Ectodermal cell (in vitro differentiated cells): Measurements from ENCODE around the gene CCNL2.
"Not testable (repeated sequence)": the region's sequence is repeated elsewhere in the genome, so short reads cannot be mapped to it uniquely, and the experiment has no call there.

Experiments
- H3K27ac ChIP-seq: 2 replicates; pipeline ENCODE4 v1.7.0; 2013; ENCODE audit warnings: mild to moderate bottlenecking, low read depth, low read length; ENCODE audit not compliant: insufficient read depth, poor library complexity, severe bottlenecking
- H3K27me3 ChIP-seq: 2 replicates; pipeline ENCODE4 v1.7.0; 2013; ENCODE audit warnings: mild to moderate bottlenecking, low read length; ENCODE audit not compliant: insufficient read depth, control insufficient read depth, poor library complexity, severe bottlenecking
- H3K36me3 ChIP-seq: one replicate; pipeline ENCODE4 v1.7.0; 2013; ENCODE audit warnings: low read length; ENCODE audit not compliant: control insufficient read depth, insufficient read depth
- H3K4me1 ChIP-seq: one replicate; pipeline ENCODE4 v1.7.0; 2013; ENCODE audit warnings: low read length; ENCODE audit not compliant: control insufficient read depth, insufficient read depth
- H3K4me3 ChIP-seq: 2 replicates; pipeline ENCODE4 v1.7.0; 2013; ENCODE audit warnings: low read depth, low read length, control low read depth; ENCODE audit not compliant: insufficient read depth
- H3K9me3 ChIP-seq: 2 replicates; pipeline ENCODE4 v1.7.0; 2013; ENCODE audit warnings: mild to moderate bottlenecking, low read length, moderate library complexity; ENCODE audit not compliant: control insufficient read depth
- WGBS, 2 experiments: methylation state at CpG; one replicate each; pipeline ENCODE4 v1.1.7; 2013; ENCODE audit warnings: missing lambda C conversion rate in 2 of 2; 5-methylcytosine and 5-hydroxymethylcytosine counted together

CCNL2 gene

GRCh38 chr1:1373051-1373814 lies 25.9 kb downstream of the CCNL2 start:
- no peak overlapping the region for H3K27ac ChIP-seq
- H3K36me3 ChIP-seq: peaks cover 4% of the 10 kb centered on the region
- H3K4me3 ChIP-seq: no peak overlapping the region
- H3K4me1 ChIP-seq: peaks cover 5% of the 10 kb centered on the region
- 94 to 96% methylated on average over 26 of the region's 26 CpGs for WGBS, 2 experiments
- no peaks in the 10 kb centered on the region for H3K27me3 ChIP-seq
- H3K9me3 ChIP-seq: no peaks in the 10 kb centered on the region

- WGBS, 2 experiments: 63% methylated on average over 26 of the region's 26 CpGs
- Histone ChIP-seq H3K27me3 (no peaks in the 10 kb centered on the region), H3K4me3 (no peak overlapping the region), H3K4me1 (peaks cover 5% of the 10 kb centered on the region), H3K9me3 (no peaks in the 10 kb centered on the region), H3K27ac (no peak overlapping the region), H3K36me3 (peaks cover 4% of the 10 kb centered on the region)
Observed at GRCh38 chr1:1371746-1372711, 27.1 kb downstream of the CCNL2 start.

- no peaks in the 10 kb centered on the region for H3K27me3 ChIP-seq
- peaks cover 5% of the 10 kb centered on the region for H3K4me1 ChIP-seq
- WGBS, 2 experiments: 95 to 96% methylated on average over 12 of the region's 12 CpGs
- H3K36me3 ChIP-seq: peaks cover 4% of the 10 kb centered on the region
- H3K4me3 ChIP-seq: no peak overlapping the region
- no peak overlapping the region for H3K27ac ChIP-seq
- peaks cover 1% of the 10 kb centered on the region for H3K9me3 ChIP-seq
Observed at GRCh38 chr1:1371364-1371745, 27.8 kb downstream of the CCNL2 start.

GRCh38 chr1:1370771-1371300 lies 28.3 kb downstream of the CCNL2 start:
- 95 to 96% methylated on average over 16 of the region's 16 CpGs for WGBS, 2 experiments
- Histone ChIP-seq H3K4me3 (no peak overlapping the region), H3K4me1 (peaks cover 5% of the 10 kb centered on the region), H3K27ac (no peak overlapping the region), H3K27me3 (no peaks in the 10 kb centered on the region), H3K9me3 (peaks cover 6% of the 10 kb centered on the region), H3K36me3 (peaks cover 4% of the 10 kb centered on the region)

GRCh38 chr1:1370094-1370493 lies 29.0 kb downstream of the CCNL2 start:
- H3K4me3 ChIP-seq, H3K27me3 ChIP-seq, H3K9me3 ChIP-seq, H3K27ac ChIP-seq, H3K36me3 ChIP-seq, H3K4me1 ChIP-seq: not testable (repeated sequence)
- 93 to 96% methylated on average over 14 of the region's 14 CpGs for WGBS, 2 experiments

GRCh38 chr1:1367315-1367714 lies 31.8 kb downstream of the CCNL2 start:
- Histone ChIP-seq H3K27ac (no peak overlapping the region), H3K4me1 (no peaks in the 10 kb centered on the region), H3K9me3 (peaks cover 6% of the 10 kb centered on the region), H3K36me3 (no peaks in the 10 kb centered on the region), H3K27me3 (no peaks in the 10 kb centered on the region), H3K4me3 (no peak overlapping the region)
- 94% methylated on average over 5 of the region's 5 CpGs for WGBS, 2 experiments

DNA sequence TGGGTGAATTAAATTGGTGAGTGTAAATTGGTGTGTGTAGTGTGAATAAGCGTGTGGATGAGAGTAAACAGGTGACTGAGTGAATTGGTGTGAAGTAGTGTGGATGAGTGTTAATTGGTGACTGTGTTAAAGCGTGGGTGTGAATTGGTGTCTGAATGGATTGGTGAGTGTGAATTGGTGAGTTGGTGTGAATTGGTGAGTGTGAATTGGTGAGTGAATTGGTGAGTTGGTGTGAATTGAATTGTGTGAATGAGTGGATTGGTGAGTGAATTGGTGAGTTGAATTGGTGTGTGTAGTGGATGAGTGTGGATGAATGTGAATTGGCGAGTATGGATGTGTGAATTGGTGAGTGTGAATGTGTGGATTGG lies 32.5 kb downstream of the CCNL2 start:
- 94 to 95% methylated on average over 3 of the region's 3 CpGs for whole genome bisulfite sequencing, 2 experiments
- H3K27ac ChIP-seq: no peak overlapping the region
- no peaks in the 10 kb centered on the region for H3K36me3 ChIP-seq
- H3K9me3 ChIP-seq: peaks cover 6% of the 10 kb centered on the region
- no peak overlapping the region for H3K4me3 ChIP-seq
- no peaks in the 10 kb centered on the region for H3K27me3 ChIP-seq
- H3K4me1 ChIP-seq: peaks cover 6% of the 10 kb centered on the region

DNA sequence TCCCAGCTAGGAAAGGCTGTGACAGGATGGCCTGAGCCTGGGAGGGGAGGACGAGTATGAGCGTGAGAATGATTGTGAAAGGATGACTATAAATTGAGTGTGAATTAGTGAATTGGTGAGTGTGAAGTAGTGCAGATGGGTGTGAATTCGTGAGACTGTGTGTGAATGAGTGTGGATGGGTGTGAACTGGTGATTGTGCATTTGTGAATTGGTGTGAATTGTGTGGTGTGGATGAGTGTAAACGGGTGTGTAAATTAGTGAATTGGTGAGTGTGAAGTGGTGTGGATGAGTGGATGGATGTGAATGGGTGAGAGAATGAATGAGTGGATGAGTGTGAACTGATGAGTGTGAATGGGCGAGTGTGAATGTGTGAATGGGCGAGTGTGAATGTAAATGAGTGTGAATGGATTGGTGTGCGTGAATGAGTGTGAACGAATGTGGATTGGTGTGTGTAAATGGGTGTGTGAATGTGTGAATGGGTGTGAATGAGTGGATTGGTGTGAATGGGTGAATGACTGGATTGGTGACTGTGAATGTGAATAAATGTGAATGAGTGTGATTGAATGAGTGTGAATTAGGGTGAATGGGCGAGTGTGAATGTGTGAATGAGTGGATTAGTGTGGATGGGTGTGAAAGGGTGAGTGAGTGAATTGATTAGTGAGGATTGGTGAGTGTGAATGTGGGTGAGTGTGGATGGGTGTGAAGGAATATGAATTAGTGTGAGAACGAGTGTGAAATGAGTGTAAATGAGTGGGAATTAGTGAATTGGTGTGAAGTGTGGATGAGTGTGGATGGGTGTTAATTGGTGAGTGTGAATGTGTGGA lies 33.0 kb downstream of the CCNL2 start:
- H3K36me3 ChIP-seq: no peaks in the 10 kb centered on the region
- 81 to 82% methylated on average over 10 of the region's 10 CpGs for WGBS, 2 experiments
- H3K4me3 ChIP-seq: no peak overlapping the region
- H3K27ac ChIP-seq: no peak overlapping the region
- H3K27me3 ChIP-seq: no peaks in the 10 kb centered on the region
- H3K9me3 ChIP-seq: peaks cover 6% of the 10 kb centered on the region
- H3K4me1 ChIP-seq: peaks cover 12% of the 10 kb centered on the region

GRCh38 chr1:1364266-1364665 lies 34.9 kb downstream of the CCNL2 start:
- Histone ChIP-seq H3K4me3 (no peak overlapping the region), H3K27me3 (no peaks in the 10 kb centered on the region)
- 83 to 86% methylated on average over 14 of the region's 14 CpGs for WGBS, 2 experiments

More at GRCh38 chr1:1364266-1364665, 34.9 kb downstream of the CCNL2 start:
- H3K9me3 ChIP-seq: peaks cover 6% of the 10 kb centered on the region
- no peaks in the 10 kb centered on the region for H3K36me3 ChIP-seq
- no peak overlapping the region for H3K27ac ChIP-seq
- peaks cover 29% of the 10 kb centered on the region for H3K4me1 ChIP-seq
